HEK293 (cell line): ENCODE results near the gene EEF1AKMT3.

Experiments used
- CTCF ChIA-PET: fragments of 350-600 bp; formaldehyde crosslinking; extraction: SDS; loops from one replicate; lab custom pipeline; 2021; ENCODE audit warnings: antibody characterized with exemption; lab: Yijun Ruan, JAX
- POLR2A ChIA-PET: fragments of 300-600 bp; formaldehyde crosslinking; extraction: SDS; loops from one replicate; lab custom pipeline; 2020; ENCODE audit warnings: antibody characterized with exemption, inconsistent platforms; lab: Yijun Ruan, JAX
- H3K27ac ChIP-seq: fragments of 200-500 bp; sonication (Bioruptor generic); 2 replicates; pipeline ENCODE4 v1.5.1; 2014; ENCODE audit warnings: low read depth, low read length, control low read depth, inconsistent platforms; ENCODE audit errors: extremely low read depth
- H3K36me3 ChIP-seq, 2 experiments: fragments of 200-500 bp in 1 of 2; sonication (Bioruptor generic) in 1 of 2; 1 replicate in 1 of 2; 2 replicates in 1 of 2; pipeline ENCODE4 v1.5.1; 2014 to 2017; ENCODE audit warnings: inconsistent platforms in 2 of 2, low read length in 2 of 2; ENCODE audit not compliant: control insufficient read depth in 2 of 2, insufficient read depth in 1 of 2
- H3K4me1 ChIP-seq: fragments of 200-500 bp; sonication (Bioruptor generic); 2 replicates; pipeline ENCODE4 v1.5.1; 2014; ENCODE audit warnings: mild to moderate bottlenecking, low read length, inconsistent platforms; ENCODE audit not compliant: control insufficient read depth, insufficient read depth
- H3K4me3 ChIP-seq: 2 replicates; pipeline ENCODE4 v1.5.1; 2011; ENCODE audit warnings: low read depth, mild to moderate bottlenecking, control low read depth, low read length, moderate library complexity
- H3K9me3 ChIP-seq: fragments of 200-500 bp; sonication (Bioruptor generic); 2 replicates; pipeline ENCODE4 v1.5.1; 2014; ENCODE audit warnings: low read depth, low read length, inconsistent platforms; ENCODE audit not compliant: control insufficient read depth, insufficient read depth
- EGR2 ChIP-seq: fragments of 450-650 bp; formaldehyde crosslinking; IDR thresholded peaks from 2 replicates; pipeline ENCODE4 v1.5.1; 2016; ENCODE audit warnings: low read depth, missing biosample characterization, missing genetic modification characterization
- GFI1B ChIP-seq: fragments of 450-650 bp; formaldehyde crosslinking; IDR thresholded peaks from 2 replicates; pipeline ENCODE4 v1.5.1; 2016; ENCODE audit warnings: missing biosample characterization, missing genetic modification characterization
- GLIS1 ChIP-seq: fragments of 450-650 bp; formaldehyde crosslinking; IDR thresholded peaks from 2 replicates; pipeline ENCODE4 v1.5.1; 2016; ENCODE audit warnings: missing biosample characterization, missing genetic modification characterization
- GLIS2 ChIP-seq: fragments of 450-650 bp; formaldehyde crosslinking; IDR thresholded peaks from 2 replicates; pipeline ENCODE4 v1.5.1; 2016; ENCODE audit warnings: missing biosample characterization, missing genetic modification characterization
- HOXC10 ChIP-seq: sonication (generic); formaldehyde crosslinking; IDR thresholded peaks from 2 replicates; pipeline ENCODE4 v1.8.1; 2023; ENCODE audit warnings: mild to moderate bottlenecking, missing genetic modification reagents
- OSR2 ChIP-seq: fragments of 450-650 bp; formaldehyde crosslinking; IDR thresholded peaks from 2 replicates; pipeline ENCODE4 v1.5.1; 2016; ENCODE audit warnings: missing biosample characterization, missing genetic modification characterization
- SALL2 ChIP-seq: fragments of 450-650 bp; formaldehyde crosslinking; IDR thresholded peaks from 2 replicates; pipeline ENCODE4 v1.5.0; 2017; ENCODE audit warnings: missing biosample characterization, mild to moderate bottlenecking, missing genetic modification characterization, borderline replicate concordance
- SCRT1 ChIP-seq: fragments of 450-650 bp; formaldehyde crosslinking; IDR thresholded peaks from 2 replicates; pipeline ENCODE4 v1.5.1; 2016; ENCODE audit warnings: missing biosample characterization, missing genetic modification characterization, borderline replicate concordance
- ZBTB1 ChIP-seq: fragments of 450-650 bp; formaldehyde crosslinking; IDR thresholded peaks from 2 replicates; pipeline ENCODE4 v1.5.1; 2016; ENCODE audit warnings: missing biosample characterization, missing genetic modification characterization
- ZBTB20 ChIP-seq: fragments of 450-650 bp; formaldehyde crosslinking; IDR thresholded peaks from 2 replicates; pipeline ENCODE4 v1.5.1; 2016; ENCODE audit warnings: missing biosample characterization, missing genetic modification characterization
- ZFHX2 ChIP-seq: fragments of 450-650 bp; formaldehyde crosslinking; conservative IDR thresholded peaks from 2 replicates; pipeline ENCODE4 v1.5.1; 2016; ENCODE audit warnings: missing biosample characterization, missing genetic modification characterization
- ZFP3 ChIP-seq: fragments of 450-650 bp; formaldehyde crosslinking; IDR thresholded peaks from 2 replicates; pipeline ENCODE4 v1.5.1; 2016; ENCODE audit warnings: low read depth, missing biosample characterization, missing genetic modification characterization
- ZFP37 ChIP-seq: fragments of 450-650 bp; formaldehyde crosslinking; IDR thresholded peaks from 2 replicates; pipeline ENCODE4 v1.5.1; 2016; ENCODE audit warnings: missing biosample characterization, missing genetic modification characterization
- ZIC2 ChIP-seq: fragments of 450-650 bp; formaldehyde crosslinking; IDR thresholded peaks from 2 replicates; pipeline ENCODE4 v1.5.1; 2016; ENCODE audit warnings: missing biosample characterization, missing genetic modification characterization
- ZNF157 ChIP-seq: fragments of 450-650 bp; formaldehyde crosslinking; IDR thresholded peaks from 2 replicates; pipeline ENCODE4 v1.5.1; 2016; ENCODE audit warnings: missing biosample characterization, missing genetic modification characterization
- ZNF19 ChIP-seq: fragments of 450-650 bp; formaldehyde crosslinking; IDR thresholded peaks from 2 replicates; pipeline ENCODE4; 2016; ENCODE audit warnings: missing biosample characterization, missing genetic modification characterization, low read depth
- ZNF214 ChIP-seq: fragments of 450-650 bp; formaldehyde crosslinking; IDR thresholded peaks from 2 replicates; pipeline ENCODE4 v1.5.1; 2017; ENCODE audit warnings: missing biosample characterization, mild to moderate bottlenecking, missing genetic modification characterization, borderline replicate concordance
- ZNF311 ChIP-seq: fragments of 450-650 bp; formaldehyde crosslinking; IDR thresholded peaks from 2 replicates; pipeline ENCODE4 v1.5.1; 2017; ENCODE audit warnings: missing biosample characterization, missing genetic modification characterization, borderline replicate concordance
- ZNF341 ChIP-seq: fragments of 450-650 bp; formaldehyde crosslinking; IDR thresholded peaks from 2 replicates; pipeline ENCODE4; 2016; ENCODE audit warnings: low read depth, missing biosample characterization, missing genetic modification characterization
- ZNF354C ChIP-seq: fragments of 450-650 bp; formaldehyde crosslinking; IDR thresholded peaks from 2 replicates; pipeline ENCODE4 v1.5.1; 2016; ENCODE audit warnings: missing biosample characterization, missing genetic modification characterization, low read depth, borderline replicate concordance
- ZNF391 ChIP-seq: fragments of 450-650 bp; formaldehyde crosslinking; IDR thresholded peaks from 2 replicates; pipeline ENCODE4 v1.5.1; 2016; ENCODE audit warnings: low read depth, missing biosample characterization, missing genetic modification characterization, borderline replicate concordance
- ZNF501 ChIP-seq: fragments of 450-650 bp; formaldehyde crosslinking; IDR thresholded peaks from 2 replicates; pipeline ENCODE4 v1.5.1; 2016; ENCODE audit warnings: missing biosample characterization, missing genetic modification characterization
- ZNF585B ChIP-seq: fragments of 450-650 bp; formaldehyde crosslinking; IDR thresholded peaks from 2 replicates; pipeline ENCODE4 v1.5.1; 2016; ENCODE audit warnings: missing biosample characterization, missing genetic modification characterization
- ZNF701 ChIP-seq: fragments of 450-650 bp; formaldehyde crosslinking; IDR thresholded peaks from 2 replicates; pipeline ENCODE4 v1.5.1; 2016; ENCODE audit warnings: missing biosample characterization, missing genetic modification characterization
- TF ChIP-seq, protein P1 (sequence below): fragments of 450-650 bp; formaldehyde crosslinking; optimal IDR thresholded peaks from 2 replicates; pipeline ENCODE3; 2016; ENCODE audit warnings: missing biosample characterization, mild to moderate bottlenecking, missing genetic modification characterization
- TF ChIP-seq, protein P2 (sequence below): fragments of 450-650 bp; formaldehyde crosslinking; IDR thresholded peaks from 2 replicates; pipeline ENCODE4 v1.5.1; 2016; ENCODE audit warnings: missing biosample characterization, missing genetic modification characterization
- TF ChIP-seq, protein P3 (sequence below): fragments of 450-650 bp; formaldehyde crosslinking; IDR thresholded peaks from 2 replicates; pipeline ENCODE4 v1.5.1; 2016; ENCODE audit warnings: missing biosample characterization, missing genetic modification characterization
- TF ChIP-seq, protein P4 (sequence below): fragments of 450-650 bp; formaldehyde crosslinking; IDR thresholded peaks from 2 replicates; pipeline ENCODE4 v1.5.1; 2016; ENCODE audit warnings: missing biosample characterization, missing genetic modification characterization

Gene EEF1AKMT3

DNA sequence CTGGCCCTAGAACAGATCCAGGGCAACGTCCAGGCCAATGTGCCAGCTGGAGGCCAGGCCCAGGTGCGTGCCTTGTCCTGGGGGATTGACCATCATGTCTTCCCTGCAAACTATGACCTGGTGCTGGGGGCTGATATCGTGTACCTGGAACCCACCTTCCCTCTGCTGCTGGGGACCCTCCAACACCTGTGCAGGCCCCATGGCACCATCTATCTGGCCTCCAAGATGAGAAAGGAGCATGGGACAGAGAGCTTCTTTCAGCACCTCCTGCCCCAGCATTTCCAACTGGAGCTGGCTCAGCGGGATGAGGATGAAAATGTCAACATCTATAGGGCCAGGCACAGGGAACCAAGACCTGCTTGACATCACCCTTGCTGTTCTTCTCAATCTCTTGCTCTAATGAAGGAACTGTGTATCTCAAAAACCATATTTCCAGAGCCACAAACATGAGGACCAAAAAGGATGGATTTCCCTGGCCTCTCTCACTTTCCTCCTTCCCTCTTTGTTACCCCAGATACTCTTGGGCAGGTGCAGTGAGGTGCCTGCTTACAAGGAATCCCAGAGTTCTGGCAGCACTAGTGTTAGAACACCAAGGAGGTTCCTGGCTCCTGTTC, 8.0 kb downstream of the EEF1AKMT3 start:
- TF ChIP-seq ZFHX2 (tag by site-specific recombination): no peak
- TF ChIP-seq ZNF157 (tag by site-specific recombination): no peak
- no peak for TF ChIP-seq ZIC2 (tag by site-specific recombination)
- no peak for TF ChIP-seq ZNF501 (tag by site-specific recombination)
- TF ChIP-seq, protein P1, sequence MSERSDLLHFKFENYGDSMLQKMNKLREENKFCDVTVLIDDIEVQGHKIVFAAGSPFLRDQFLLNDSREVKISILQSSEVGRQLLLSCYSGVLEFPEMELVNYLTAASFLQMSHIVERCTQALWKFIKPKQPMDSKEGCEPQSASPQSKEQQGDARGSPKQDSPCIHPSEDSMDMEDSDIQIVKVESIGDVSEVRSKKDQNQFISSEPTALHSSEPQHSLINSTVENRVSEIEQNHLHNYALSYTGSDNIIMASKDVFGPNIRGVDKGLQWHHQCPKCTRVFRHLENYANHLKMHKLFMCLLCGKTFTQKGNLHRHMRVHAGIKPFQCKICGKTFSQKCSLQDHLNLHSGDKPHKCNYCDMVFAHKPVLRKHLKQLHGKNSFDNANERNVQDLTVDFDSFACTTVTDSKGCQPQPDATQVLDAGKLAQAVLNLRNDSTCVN: no peak
- no peak for TF ChIP-seq ZNF391 (tag by site-specific recombination)
- TF ChIP-seq, protein P2, sequence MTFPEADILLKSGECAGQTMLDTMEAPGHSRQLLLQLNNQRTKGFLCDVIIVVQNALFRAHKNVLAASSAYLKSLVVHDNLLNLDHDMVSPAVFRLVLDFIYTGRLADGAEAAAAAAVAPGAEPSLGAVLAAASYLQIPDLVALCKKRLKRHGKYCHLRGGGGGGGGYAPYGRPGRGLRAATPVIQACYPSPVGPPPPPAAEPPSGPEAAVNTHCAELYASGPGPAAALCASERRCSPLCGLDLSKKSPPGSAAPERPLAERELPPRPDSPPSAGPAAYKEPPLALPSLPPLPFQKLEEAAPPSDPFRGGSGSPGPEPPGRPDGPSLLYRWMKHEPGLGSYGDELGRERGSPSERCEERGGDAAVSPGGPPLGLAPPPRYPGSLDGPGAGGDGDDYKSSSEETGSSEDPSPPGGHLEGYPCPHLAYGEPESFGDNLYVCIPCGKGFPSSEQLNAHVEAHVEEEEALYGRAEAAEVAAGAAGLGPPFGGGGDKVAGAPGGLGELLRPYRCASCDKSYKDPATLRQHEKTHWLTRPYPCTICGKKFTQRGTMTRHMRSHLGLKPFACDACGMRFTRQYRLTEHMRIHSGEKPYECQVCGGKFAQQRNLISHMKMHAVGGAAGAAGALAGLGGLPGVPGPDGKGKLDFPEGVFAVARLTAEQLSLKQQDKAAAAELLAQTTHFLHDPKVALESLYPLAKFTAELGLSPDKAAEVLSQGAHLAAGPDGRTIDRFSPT: no peak
- TF ChIP-seq, protein P3, sequence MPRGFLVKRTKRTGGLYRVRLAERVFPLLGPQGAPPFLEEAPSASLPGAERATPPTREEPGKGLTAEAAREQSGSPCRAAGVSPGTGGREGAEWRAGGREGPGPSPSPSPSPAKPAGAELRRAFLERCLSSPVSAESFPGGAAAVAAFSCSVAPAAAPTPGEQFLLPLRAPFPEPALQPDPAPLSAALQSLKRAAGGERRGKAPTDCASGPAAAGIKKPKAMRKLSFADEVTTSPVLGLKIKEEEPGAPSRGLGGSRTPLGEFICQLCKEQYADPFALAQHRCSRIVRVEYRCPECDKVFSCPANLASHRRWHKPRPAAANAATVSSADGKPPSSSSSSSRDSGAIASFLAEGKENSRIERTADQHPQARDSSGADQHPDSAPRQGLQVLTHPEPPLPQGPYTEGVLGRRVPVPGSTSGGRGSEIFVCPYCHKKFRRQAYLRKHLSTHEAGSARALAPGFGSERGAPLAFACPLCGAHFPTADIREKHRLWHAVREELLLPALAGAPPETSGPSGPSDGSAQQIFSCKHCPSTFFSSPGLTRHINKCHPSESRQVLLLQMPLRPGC (tag by site-specific recombination): no peak
- no peak for TF ChIP-seq ZBTB1 (tag by site-specific recombination)
- no peak for TF ChIP-seq HOXC10
- no peak for TF ChIP-seq ZFP3 (tag by site-specific recombination)
- TF ChIP-seq ZNF311 (tag by site-specific recombination): no peak
- TF ChIP-seq ZFP37 (tag by site-specific recombination): no peak
- TF ChIP-seq ZNF701 (tag by site-specific recombination): no peak
- no peak for TF ChIP-seq ZNF585B (tag by site-specific recombination)
- Histone ChIP-seq H3K36me3 (peaks cover 14 to 38% of the 10 kb centered on the region in 2 experiments; a peak in 2 of 3 replicates), H3K4me1 (no peaks in the 10 kb centered on the region), H3K4me3 (no peak overlapping the region), H3K27ac (no peak overlapping the region), H3K9me3 (no peaks in the 10 kb centered on the region)
- ChIA-PET CTCF (interaction anchor here (1.2 to 2.9 kb wide), 2 partner anchors 21 to 24 kb away, joined by 5 to 17 read pairs; no protein-coding TSS in a partner anchor), POLR2A (interaction anchor here (0.9 to 1.2 kb wide), 2 partner anchors 16 to 36 kb away, joined by 3 read pairs; no protein-coding TSS in a partner anchor)

DNA sequence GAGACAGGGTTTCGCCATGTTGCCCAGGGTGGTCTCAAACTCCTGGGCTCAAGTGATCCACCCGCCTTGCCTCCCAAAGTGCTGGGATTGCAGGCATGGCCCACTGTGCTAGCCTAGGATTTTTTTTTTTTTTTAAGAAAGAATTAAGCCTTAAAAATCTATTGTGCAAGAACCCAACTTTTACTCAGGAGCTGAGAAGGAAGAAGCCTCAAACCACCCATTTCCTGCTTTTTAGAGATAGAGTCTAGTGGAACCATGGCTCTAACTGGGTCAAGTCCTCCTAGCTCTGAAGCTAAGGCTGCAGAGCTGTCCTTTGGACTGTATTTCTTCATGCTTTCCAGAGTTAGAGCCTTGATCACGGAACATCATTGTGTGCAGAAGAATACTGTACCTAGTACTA, 8.8 kb downstream of the EEF1AKMT3 start:
- CTCF ChIA-PET: interaction anchor here (0.5 to 2.9 kb wide), 7 partner anchors 11 to 1138 kb away, joined by 3 to 19 read pairs (median 4); no protein-coding TSS in a partner anchor
- Histone ChIP-seq H3K4me1 (no peaks in the 10 kb centered on the region), H3K27ac (no peak overlapping the region), H3K9me3 (no peaks in the 10 kb centered on the region), H3K4me3 (no peak overlapping the region), H3K36me3 (peaks cover 22 to 38% of the 10 kb centered on the region in 2 experiments)
- POLR2A ChIA-PET: interaction anchor here (0.8 to 0.9 kb wide), 3 partner anchors 9 to 37 kb away, joined by 3 to 6 read pairs (median 3); partner anchors contain the start of genes EEF1AKMT3 and METTL1
- TF ChIP-seq ZNF214 (tag by site-specific recombination): no peak
- no peak for TF ChIP-seq GLIS1 (tag by site-specific recombination)
- TF ChIP-seq ZNF19 (tag by site-specific recombination): no peak
- TF ChIP-seq GFI1B: no peak
- TF ChIP-seq ZNF354C (tag by site-specific recombination): no peak
- no peak for TF ChIP-seq GLIS2 (tag by site-specific recombination)
- no peak for TF ChIP-seq ZNF341 (tag by site-specific recombination)
- TF ChIP-seq SCRT1 (tag by site-specific recombination): no peak
- no peak for TF ChIP-seq ZBTB20 (tag by site-specific recombination)
- TF ChIP-seq SALL2 (tag by site-specific recombination): no peak
- TF ChIP-seq, protein P4, sequence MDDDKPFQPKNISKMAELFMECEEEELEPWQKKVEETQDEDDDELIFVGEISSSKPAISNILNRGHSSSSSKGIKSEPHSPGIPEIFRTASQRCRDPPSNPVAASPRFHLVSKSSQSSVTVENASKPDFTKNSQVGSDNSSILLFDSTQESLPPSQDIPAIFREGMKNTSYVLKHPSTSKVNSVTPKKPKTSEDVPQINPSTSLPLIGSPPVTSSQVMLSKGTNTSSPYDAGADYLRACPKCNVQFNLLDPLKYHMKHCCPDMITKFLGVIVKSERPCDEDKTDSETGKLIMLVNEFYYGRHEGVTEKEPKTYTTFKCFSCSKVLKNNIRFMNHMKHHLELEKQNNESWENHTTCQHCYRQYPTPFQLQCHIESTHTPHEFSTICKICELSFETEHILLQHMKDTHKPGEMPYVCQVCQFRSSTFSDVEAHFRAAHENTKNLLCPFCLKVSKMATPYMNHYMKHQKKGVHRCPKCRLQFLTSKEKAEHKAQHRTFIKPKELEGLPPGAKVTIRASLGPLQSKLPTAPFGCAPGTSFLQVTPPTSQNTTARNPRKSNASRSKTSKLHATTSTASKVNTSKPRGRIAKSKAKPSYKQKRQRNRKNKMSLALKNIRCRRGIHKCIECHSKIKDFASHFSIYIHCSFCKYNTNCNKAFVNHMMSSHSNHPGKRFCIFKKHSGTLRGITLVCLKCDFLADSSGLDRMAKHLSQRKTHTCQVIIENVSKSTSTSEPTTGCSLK (tag by site-specific recombination): no peak
- no peak for TF ChIP-seq EGR2 (tag by site-specific recombination)
- no peak for TF ChIP-seq OSR2
